Keratinocyte (primary cell): ENCODE measurements around the gene PSG4. TPM values are rescaled to one million over a fixed set of nuclear protein-coding genes. Genes with fewer than 3 reads are reported as not detected.
"Not testable (repeated sequence)": the region's sequence is repeated elsewhere in the genome, so short reads cannot be mapped to it uniquely, and the experiment has no call there.

ENCODE experiments used
- DNase-seq: peaks from one replicate; pipeline ENCODE4 v3.0.0-alpha.2; 2011; ENCODE audit warnings: low read depth, missing footprints, low spot score
- FAIRE-seq: peaks from 2 replicates; lab custom pipeline; 2011; peaks lifted over from hg19 to GRCh38; lab: Jason Lieb, UNC
- H2AFZ ChIP-seq: 2 replicates; pipeline ENCODE4 v1.6.0; 2012; ENCODE audit warnings: low read length, control low read depth, inconsistent platforms; ENCODE audit not compliant: control insufficient read depth
- H3K27ac ChIP-seq: 2 replicates; pipeline ENCODE4 v1.5.1; 2011; ENCODE audit warnings: low read length; ENCODE audit not compliant: control insufficient read depth, insufficient read depth
- H3K27me3 ChIP-seq: 3 replicates; pipeline ENCODE4 v1.6.0; 2011; ENCODE audit warnings: low read length; ENCODE audit not compliant: control insufficient read depth, insufficient read depth; ENCODE audit errors: extremely low read depth
- H3K36me3 ChIP-seq, 2 experiments: 2 replicates in 1 of 2; 3 replicates in 1 of 2; pipeline ENCODE4 v1.5.1; 2011; ENCODE audit warnings: low read length in 2 of 2, mild to moderate bottlenecking in 1 of 2; ENCODE audit not compliant: control insufficient read depth in 2 of 2, insufficient read depth in 2 of 2; ENCODE audit errors: extremely low read depth in 1 of 2
- H3K4me1 ChIP-seq: 3 replicates; pipeline ENCODE4 v1.5.1; 2011; ENCODE audit warnings: low read length; ENCODE audit not compliant: control insufficient read depth, insufficient read depth; ENCODE audit errors: extremely low read depth
- H3K4me2 ChIP-seq: 3 replicates; pipeline ENCODE4 v1.6.0; 2011; ENCODE audit warnings: low read depth, low read length; ENCODE audit not compliant: control insufficient read depth, insufficient read depth; ENCODE audit errors: extremely low read depth
- H3K4me3 ChIP-seq, 3 experiments: fragments of 200-600 bp in 1 of 3; sonication (generic) in 1 of 3; 2 replicates in 2 of 3; 3 replicates in 1 of 3; pipeline ENCODE4 v1.5.1; 2011 to 2016; ENCODE audit warnings: low read length in 3 of 3, mild to moderate bottlenecking in 3 of 3, control low read depth in 2 of 3, inconsistent platforms in 1 of 3, low read depth in 1 of 3, mixed read lengths in 1 of 3, mixed run types in 1 of 3, moderate library complexity in 1 of 3; ENCODE audit not compliant: control insufficient read depth in 2 of 3, insufficient read depth in 2 of 3; ENCODE audit errors: extremely low read depth in 1 of 3
- H3K79me2 ChIP-seq: 2 replicates; pipeline ENCODE4 v1.6.0; 2012; ENCODE audit warnings: low read length; ENCODE audit not compliant: control insufficient read depth, insufficient read depth
- H3K9ac ChIP-seq: 3 replicates; pipeline ENCODE4 v1.6.0; 2011; ENCODE audit warnings: low read length; ENCODE audit not compliant: control insufficient read depth, insufficient read depth; ENCODE audit errors: extremely low read depth
- H3K9me1 ChIP-seq: 3 replicates; pipeline ENCODE4 v1.6.0; 2011; ENCODE audit warnings: low read length; ENCODE audit not compliant: control insufficient read depth, insufficient read depth; ENCODE audit errors: extremely low read depth
- H3K9me3 ChIP-seq: 2 replicates; pipeline ENCODE4 v1.5.1; 2012; ENCODE audit warnings: low read depth, low read length; ENCODE audit not compliant: control insufficient read depth
- H4K20me1 ChIP-seq: 3 replicates; pipeline ENCODE4 v1.6.0; 2011; ENCODE audit warnings: low read length; ENCODE audit not compliant: control insufficient read depth, insufficient read depth; ENCODE audit errors: extremely low read depth
- EZH2 ChIP-seq: IDR thresholded peaks from one replicate; pipeline ENCODE4 v1.6.1; 2012; ENCODE audit warnings: inconsistent platforms, mild to moderate bottlenecking, low read length, moderate library complexity
- dilution Hi-C: fragments of 300-500 bp; cut with MboI; formaldehyde crosslinking; loops from one replicate; pipeline ENCODE4 v1.7.0; 2020; ENCODE audit warnings: low sequenced_read_pairs; ENCODE audit not compliant: extremely low pct_ligation_motif_present
- polyA plus RNA-seq, 5 experiments: library from polyadenylated mRNA; depleted of rRNA in 3 of 5; stranded (reverse) in 3 of 5; stranded (forward) in 1 of 5; unstranded in 1 of 5; fragments of >200 nt; gene quantifications; 1 replicate in 1 of 5; 2 replicates in 3 of 5; 3 replicates in 1 of 5; pipeline versions ENCODE4 v1.2.1 to v1.2.3, GENCODE V29; 2011 to 2012; ENCODE audit warnings: missing spikeins in 2 of 5, low read depth in 1 of 5, low replicate concordance in 1 of 5
- TF ChIP-seq, protein P1 (sequence below), 3 experiments: IDR thresholded peaks in 1 of 3; conservative IDR thresholded peaks in 1 of 3; optimal IDR thresholded peaks in 1 of 3; 2 replicates in 2 of 3; 3 replicates in 1 of 3; pipeline versions ENCODE3 to v1.5.1; 2011; ENCODE audit warnings: low read length in 3 of 3, mild to moderate bottlenecking in 3 of 3, moderate library complexity in 2 of 3, control low read depth in 1 of 3, inconsistent platforms in 1 of 3; ENCODE audit not compliant: insufficient read depth in 2 of 3; ENCODE audit errors: extremely low read depth in 1 of 3

Gene PSG4
- polyA plus RNA-seq, 1 donor (not counting 4 experiments of a cell fraction or from before 2014, with no cell fraction given) = 0.10 TPM

DNA sequence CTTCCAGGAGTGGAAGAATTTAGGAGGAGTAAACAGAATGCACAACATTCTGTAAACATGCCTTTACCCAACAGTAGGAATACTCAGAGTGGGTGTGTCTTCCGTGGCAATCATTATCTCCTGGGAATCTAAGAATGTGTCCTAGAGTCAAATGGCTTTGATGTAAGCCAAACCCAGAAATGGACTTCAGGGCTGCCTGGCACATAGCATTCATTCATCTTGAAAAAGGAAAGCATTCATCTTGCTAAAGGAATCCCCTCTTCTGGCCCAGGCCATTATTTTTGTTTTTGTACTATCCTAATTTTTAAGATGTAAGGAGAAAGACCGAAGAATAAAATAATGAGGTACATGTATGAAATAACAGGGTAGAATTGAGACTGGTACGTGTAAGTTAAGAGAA lies 42.3 kb downstream of the PSG4 start:
- H2AFZ ChIP-seq, dilution Hi-C loops, H3K9me3 ChIP-seq, H3K27me3 ChIP-seq, H3K9ac ChIP-seq, H3K4me3 ChIP-seq, H4K20me1 ChIP-seq, H3K27ac ChIP-seq, FAIRE-seq, H3K79me2 ChIP-seq, DNase-seq, H3K9me1 ChIP-seq, H3K36me3 ChIP-seq, H3K4me2 ChIP-seq: not testable (repeated sequence)
- H3K4me1 ChIP-seq = peaks cover 18% of the 10 kb centered on the region

DNA sequence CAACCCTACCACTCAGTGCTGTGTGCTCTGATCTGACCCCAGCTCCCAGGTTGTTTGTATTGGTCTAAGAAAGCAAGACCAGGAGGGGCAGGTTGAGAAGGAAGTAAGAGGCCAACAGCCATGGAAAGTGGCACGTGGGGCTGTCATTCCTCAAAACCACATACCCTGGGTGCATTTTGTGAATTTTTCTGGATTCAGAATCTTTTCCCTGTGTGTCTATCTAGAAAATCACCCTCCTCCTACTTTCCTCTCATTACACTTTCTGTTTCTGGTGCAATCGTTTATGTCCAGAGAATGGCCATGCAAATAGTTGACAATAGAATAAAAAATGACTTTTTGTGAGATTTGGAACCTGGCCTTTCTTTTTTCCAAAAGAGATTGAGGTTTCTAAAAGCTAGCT lies 43.2 kb downstream of the PSG4 start:
- DNase-seq, dilution Hi-C loops, FAIRE-seq: not testable (repeated sequence)

DNA sequence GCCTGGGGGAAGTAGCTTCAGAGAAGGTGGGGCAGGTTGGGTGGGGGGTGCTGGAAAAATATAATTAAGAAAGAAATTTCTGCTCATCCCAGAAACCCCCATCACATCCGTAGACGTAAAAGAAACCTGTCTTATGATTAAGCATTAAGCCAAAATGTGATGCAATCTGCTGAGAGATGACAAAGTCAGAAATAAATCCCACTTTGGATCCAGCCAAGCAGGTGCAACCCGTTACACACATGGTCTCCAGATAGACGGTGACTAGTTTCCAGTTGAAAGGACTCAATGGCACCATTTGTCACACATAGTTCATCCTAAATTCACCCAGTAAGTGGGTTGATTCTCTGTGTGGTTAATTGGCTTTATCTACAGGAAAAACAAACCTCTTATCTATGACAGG lies 53.2 kb downstream of the PSG4 start:
- DNase-seq (no peak), FAIRE-seq (no peak)
- H3K4me3 ChIP-seq = no peak overlapping the region
- dilution Hi-C loops = no loop called here
- no peaks in the 10 kb centered on the region for H3K36me3 ChIP-seq
- H3K4me1 ChIP-seq = peaks cover 28% of the 10 kb centered on the region
- H3K4me2 ChIP-seq = no peak overlapping the region
- H3K27ac ChIP-seq = no peak overlapping the region
- H3K27me3 ChIP-seq = no peaks in the 10 kb centered on the region
- no peak overlapping the region for H3K9ac ChIP-seq
- H4K20me1 ChIP-seq = no peaks in the 10 kb centered on the region
- H3K79me2 ChIP-seq = no peaks in the 10 kb centered on the region
- H3K9me3 ChIP-seq = no peaks in the 10 kb centered on the region
- H2AFZ ChIP-seq = no peak overlapping the region
- no peaks in the 10 kb centered on the region for H3K9me1 ChIP-seq
- TF ChIP-seq, protein P1, sequence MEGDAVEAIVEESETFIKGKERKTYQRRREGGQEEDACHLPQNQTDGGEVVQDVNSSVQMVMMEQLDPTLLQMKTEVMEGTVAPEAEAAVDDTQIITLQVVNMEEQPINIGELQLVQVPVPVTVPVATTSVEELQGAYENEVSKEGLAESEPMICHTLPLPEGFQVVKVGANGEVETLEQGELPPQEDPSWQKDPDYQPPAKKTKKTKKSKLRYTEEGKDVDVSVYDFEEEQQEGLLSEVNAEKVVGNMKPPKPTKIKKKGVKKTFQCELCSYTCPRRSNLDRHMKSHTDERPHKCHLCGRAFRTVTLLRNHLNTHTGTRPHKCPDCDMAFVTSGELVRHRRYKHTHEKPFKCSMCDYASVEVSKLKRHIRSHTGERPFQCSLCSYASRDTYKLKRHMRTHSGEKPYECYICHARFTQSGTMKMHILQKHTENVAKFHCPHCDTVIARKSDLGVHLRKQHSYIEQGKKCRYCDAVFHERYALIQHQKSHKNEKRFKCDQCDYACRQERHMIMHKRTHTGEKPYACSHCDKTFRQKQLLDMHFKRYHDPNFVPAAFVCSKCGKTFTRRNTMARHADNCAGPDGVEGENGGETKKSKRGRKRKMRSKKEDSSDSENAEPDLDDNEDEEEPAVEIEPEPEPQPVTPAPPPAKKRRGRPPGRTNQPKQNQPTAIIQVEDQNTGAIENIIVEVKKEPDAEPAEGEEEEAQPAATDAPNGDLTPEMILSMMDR (optimal IDR thresholded peaks at IDR 0.05 in 1 of 3, IDR thresholded peaks at IDR 0.05 in 1 of 3, conservative IDR thresholded peaks at IDR 0.05 in 1 of 3; ENCODE audit: extremely low read depth in 1 of 3, insufficient read depth in 2 of 3, low read length in 3 of 3) = no peak
- TF ChIP-seq EZH2 = no peak

More for the DNA sequence above, 43.2 kb downstream of the PSG4 start:
- not testable (repeated sequence) for H3K9me1 ChIP-seq, H3K4me3 ChIP-seq, H3K79me2 ChIP-seq, H3K4me2 ChIP-seq, H4K20me1 ChIP-seq, H3K27ac ChIP-seq, H3K36me3 ChIP-seq, H2AFZ ChIP-seq, H3K9me3 ChIP-seq, H3K9ac ChIP-seq, H3K27me3 ChIP-seq
- H3K4me1 ChIP-seq = peaks cover 18% of the 10 kb centered on the region

DNA sequence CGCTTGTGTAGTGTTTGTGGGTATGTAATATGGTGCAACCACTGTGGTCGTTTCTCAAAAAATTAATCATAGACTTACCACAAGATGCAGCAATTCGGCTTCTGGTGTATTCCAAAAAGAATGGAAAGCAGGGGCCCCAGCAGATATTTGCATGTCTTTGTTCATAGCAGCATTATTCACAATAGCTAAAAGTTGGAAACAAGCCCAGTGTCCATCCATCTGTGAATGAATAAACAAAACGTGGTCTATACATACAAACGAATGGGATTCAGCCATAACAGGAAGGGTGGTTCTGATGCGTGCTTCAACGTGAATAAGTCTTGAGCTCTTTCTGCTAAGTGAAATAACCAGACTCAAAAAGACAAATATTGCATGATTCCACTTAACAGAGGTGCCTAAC lies 55.6 kb downstream of the PSG4 start:
- H3K4me3 ChIP-seq, H3K27me3 ChIP-seq, H4K20me1 ChIP-seq, H3K79me2 ChIP-seq, H3K9me3 ChIP-seq, H2AFZ ChIP-seq, dilution Hi-C loops, H3K9ac ChIP-seq, FAIRE-seq, H3K36me3 ChIP-seq, H3K9me1 ChIP-seq: not testable (repeated sequence)
- DNase-seq = peak; percentile 49
- peak overlapping the region; percentile 63 for H3K27ac ChIP-seq
- H3K4me1 ChIP-seq = peaks cover 29% of the 10 kb centered on the region
- peak overlapping the region; percentile 27 for H3K4me2 ChIP-seq
